ENCODE measurements around the gene MGAT5B. TPM values are rescaled to one million over a fixed set of nuclear protein-coding genes. Genes with fewer than 3 reads are reported as not detected.

The MGAT5B gene
- total RNA-seq, 2 donors from 2014 or later: 0.14 to 4.1 TPM

GRCh38 chr17:76962858-76963257 is 94.7 kb downstream of the MGAT5B start:
- no peaks in the 10 kb centered on the region for H3K4me1 ChIP-seq (replicated peaks)
- intact Hi-C loops (cut with DNase I): no loop called here
- H3K27ac ChIP-seq: no peak overlapping the region
- no peaks in the 10 kb centered on the region for H3K36me3 ChIP-seq
- H3K27me3 ChIP-seq (replicated peaks; ENCODE audit: insufficient read depth): no peaks in the 10 kb centered on the region
- 97% methylated on average over 1 of the region's 1 CpG for WGBS
- no peak for DNase-seq (ENCODE audit: low spot score)
- H3K4me3 ChIP-seq: no peak overlapping the region
- TF ChIP-seq, protein P1, sequence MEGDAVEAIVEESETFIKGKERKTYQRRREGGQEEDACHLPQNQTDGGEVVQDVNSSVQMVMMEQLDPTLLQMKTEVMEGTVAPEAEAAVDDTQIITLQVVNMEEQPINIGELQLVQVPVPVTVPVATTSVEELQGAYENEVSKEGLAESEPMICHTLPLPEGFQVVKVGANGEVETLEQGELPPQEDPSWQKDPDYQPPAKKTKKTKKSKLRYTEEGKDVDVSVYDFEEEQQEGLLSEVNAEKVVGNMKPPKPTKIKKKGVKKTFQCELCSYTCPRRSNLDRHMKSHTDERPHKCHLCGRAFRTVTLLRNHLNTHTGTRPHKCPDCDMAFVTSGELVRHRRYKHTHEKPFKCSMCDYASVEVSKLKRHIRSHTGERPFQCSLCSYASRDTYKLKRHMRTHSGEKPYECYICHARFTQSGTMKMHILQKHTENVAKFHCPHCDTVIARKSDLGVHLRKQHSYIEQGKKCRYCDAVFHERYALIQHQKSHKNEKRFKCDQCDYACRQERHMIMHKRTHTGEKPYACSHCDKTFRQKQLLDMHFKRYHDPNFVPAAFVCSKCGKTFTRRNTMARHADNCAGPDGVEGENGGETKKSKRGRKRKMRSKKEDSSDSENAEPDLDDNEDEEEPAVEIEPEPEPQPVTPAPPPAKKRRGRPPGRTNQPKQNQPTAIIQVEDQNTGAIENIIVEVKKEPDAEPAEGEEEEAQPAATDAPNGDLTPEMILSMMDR (IDR thresholded peaks at IDR 0.05): no peak
- TF ChIP-seq POLR2AphosphoS5 (IDR thresholded peaks at IDR 0.05) (no peak), POLR2A (IDR thresholded peaks at IDR 0.05) (no peak)
- H3K9me3 ChIP-seq: no peaks in the 10 kb centered on the region

DNA sequence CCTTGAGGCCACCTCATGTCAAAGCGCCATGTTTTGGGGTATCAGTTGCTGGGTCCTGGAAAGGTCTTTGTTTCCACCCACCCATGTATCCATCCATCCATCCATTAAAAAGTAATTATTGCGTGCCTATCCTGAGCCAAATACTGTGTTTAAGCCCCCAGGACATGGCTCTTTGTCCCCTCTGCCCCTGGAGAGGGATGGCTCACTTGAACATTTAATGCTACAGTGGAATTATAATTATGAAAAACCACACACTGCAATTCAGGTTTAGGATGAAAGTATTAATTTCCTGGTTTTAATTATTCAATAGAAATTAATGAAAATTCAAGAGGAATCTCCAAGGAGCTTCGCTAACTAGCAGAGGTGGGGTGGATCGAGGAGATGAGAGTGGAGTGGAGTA is 97.8 kb downstream of the MGAT5B start:
- no peak for DNase-seq (ENCODE audit: low spot score)
- WGBS: 94% methylated on average over 4 of the region's 4 CpGs
- H3K4me3 ChIP-seq: no peak overlapping the region
- no peaks in the 10 kb centered on the region for H3K4me1 ChIP-seq (replicated peaks)
- H3K9me3 ChIP-seq: no peaks in the 10 kb centered on the region
- H3K27ac ChIP-seq: no peak overlapping the region
- peaks cover 7% of the 10 kb centered on the region for H3K27me3 ChIP-seq (replicated peaks; ENCODE audit: insufficient read depth)
- no peak for TF ChIP-seq POLR2A (IDR thresholded peaks at IDR 0.05)
- TF ChIP-seq, protein P1 (IDR thresholded peaks at IDR 0.05): no peak
- TF ChIP-seq POLR2AphosphoS5 (IDR thresholded peaks at IDR 0.05): no peak
- H3K36me3 ChIP-seq: no peaks in the 10 kb centered on the region
- intact Hi-C loops (cut with DNase I): no loop called here

- no peak overlapping the region for H3K4me3 ChIP-seq
- intact Hi-C loops (cut with DNase I): no loop called here
- peaks cover 7% of the 10 kb centered on the region for H3K27me3 ChIP-seq (replicated peaks; ENCODE audit: insufficient read depth)
- DNase-seq (ENCODE audit: low spot score): no peak
- H3K9me3 ChIP-seq: no peaks in the 10 kb centered on the region
- no peaks in the 10 kb centered on the region for H3K4me1 ChIP-seq (replicated peaks)
- no peak overlapping the region for H3K27ac ChIP-seq
- 75% methylated on average over 9 of the region's 9 CpGs for WGBS
- TF ChIP-seq, protein P1 (IDR thresholded peaks at IDR 0.05): no peak
- TF ChIP-seq POLR2A (IDR thresholded peaks at IDR 0.05): no peak
- TF ChIP-seq POLR2AphosphoS5 (IDR thresholded peaks at IDR 0.05): no peak
- no peaks in the 10 kb centered on the region for H3K36me3 ChIP-seq
Measured at GRCh38 chr17:76966486-76967181, 98.4 kb downstream of the MGAT5B start.

- peaks cover 7% of the 10 kb centered on the region for H3K27me3 ChIP-seq (replicated peaks; ENCODE audit: insufficient read depth)
- no peak for DNase-seq (ENCODE audit: low spot score)
- H3K4me1 ChIP-seq (replicated peaks): no peaks in the 10 kb centered on the region
- intact Hi-C loops (cut with DNase I): no loop called here
- TF ChIP-seq, protein P1 (IDR thresholded peaks at IDR 0.05): no peak
- H3K36me3 ChIP-seq: no peaks in the 10 kb centered on the region
- no peak overlapping the region for H3K4me3 ChIP-seq
- H3K9me3 ChIP-seq: no peaks in the 10 kb centered on the region
- H3K27ac ChIP-seq: no peak overlapping the region
- 97% methylated on average over 4 of the region's 4 CpGs for WGBS
Measured at GRCh38 chr17:76967762-76968161, 99.6 kb downstream of the MGAT5B start.

All from prostate gland (tissue), 2 donors.